BLaER1 (cell line): ENCODE measurements around the gene RPL29.

Experiments
- H3K27ac ChIP-seq: shearing (Covaris generic); formaldehyde crosslinking; 2 replicates; pipeline ENCODE4 v1.8.1; 2022
- H3K27me3 ChIP-seq: shearing (Covaris generic); formaldehyde crosslinking; 2 replicates; pipeline ENCODE4 v1.8.1; 2022
- H3K36me3 ChIP-seq: shearing (Covaris generic); formaldehyde crosslinking; 2 replicates; pipeline ENCODE4 v1.8.1; 2022
- H3K4me1 ChIP-seq: shearing (Covaris generic); formaldehyde crosslinking; 2 replicates; pipeline ENCODE4 v1.8.1; 2022
- H3K4me2 ChIP-seq: shearing (Covaris generic); formaldehyde crosslinking; 2 replicates; pipeline ENCODE4 v1.8.1; 2022
- H3K4me3 ChIP-seq: shearing (Covaris generic); formaldehyde crosslinking; 2 replicates; pipeline ENCODE4 v1.8.1; 2022
- H3K9ac ChIP-seq: shearing (Covaris generic); formaldehyde crosslinking; 2 replicates; pipeline ENCODE4 v1.8.1; 2022
- H3K9me3 ChIP-seq: shearing (Covaris generic); formaldehyde crosslinking; 2 replicates; pipeline ENCODE4 v1.8.1; 2022
- H4K20me1 ChIP-seq: shearing (Covaris generic); formaldehyde crosslinking; 2 replicates; pipeline ENCODE4 v1.8.1; 2022
- Cebpa-rat ChIP-seq: shearing (Covaris generic); IDR thresholded peaks from 2 replicates; pipeline ENCODE4 v1.8.1; 2022

Gene RPL29

GRCh38 chr3:52012699-52013098 lies 17.0 kb upstream of the RPL29 start:
- H3K9me3 ChIP-seq: no peaks in the 10 kb centered on the region
- H3K27me3 ChIP-seq: no peaks in the 10 kb centered on the region
- no peak overlapping the region for H3K4me3 ChIP-seq
- no peak overlapping the region for H3K9ac ChIP-seq
- no peaks in the 10 kb centered on the region for H3K36me3 ChIP-seq
- H3K27ac ChIP-seq: no peak overlapping the region
- no peaks in the 10 kb centered on the region for H4K20me1 ChIP-seq
- H3K4me2 ChIP-seq: 0 out of 2 replicates have a peak overlapping the region, but pooled peaks have one; percentile 11
- TF ChIP-seq Cebpa-rat: no peak
- peaks cover 51% of the 10 kb centered on the region for H3K4me1 ChIP-seq

GRCh38 chr3:52010431-52010830 lies 14.7 kb upstream of the RPL29 start:
- no peak overlapping the region for H3K4me2 ChIP-seq
- H3K4me3 ChIP-seq: no peak overlapping the region
- no peak overlapping the region for H3K9ac ChIP-seq
- H3K36me3 ChIP-seq: no peaks in the 10 kb centered on the region
- no peaks in the 10 kb centered on the region for H3K9me3 ChIP-seq
- no peak for TF ChIP-seq Cebpa-rat
- H3K4me1 ChIP-seq: peaks cover 43% of the 10 kb centered on the region
- H3K27me3 ChIP-seq: no peaks in the 10 kb centered on the region
- no peaks in the 10 kb centered on the region for H4K20me1 ChIP-seq
- no peak overlapping the region for H3K27ac ChIP-seq

- H4K20me1 ChIP-seq: no peaks in the 10 kb centered on the region
- H3K9me3 ChIP-seq: no peaks in the 10 kb centered on the region
- no peak overlapping the region for H3K9ac ChIP-seq
- no peak overlapping the region for H3K4me3 ChIP-seq
- H3K27ac ChIP-seq: no peak overlapping the region
- H3K4me2 ChIP-seq: no peak overlapping the region
- TF ChIP-seq Cebpa-rat: no peak
- no peaks in the 10 kb centered on the region for H3K27me3 ChIP-seq
- no peaks in the 10 kb centered on the region for H3K36me3 ChIP-seq
- peaks cover 35% of the 10 kb centered on the region for H3K4me1 ChIP-seq
These were observed 11.6 kb upstream of the RPL29 start for GRCh38 chr3:52007291-52007690.

- H3K27me3 ChIP-seq: no peaks in the 10 kb centered on the region
- no peaks in the 10 kb centered on the region for H3K36me3 ChIP-seq
These were observed 11.1 kb upstream of the RPL29 start for GRCh38 chr3:52006820-52007133.

GRCh38 chr3:52006017-52006819 lies 10.5 kb upstream of the RPL29 start:
- peak overlapping the region; percentile 76 for H3K4me2 ChIP-seq
- no peak overlapping the region for H3K4me3 ChIP-seq
- no peaks in the 10 kb centered on the region for H4K20me1 ChIP-seq
- H3K36me3 ChIP-seq: no peaks in the 10 kb centered on the region
- 0 out of 2 replicates have a peak overlapping the region, but pooled peaks have one; percentile 64 for H3K27ac ChIP-seq
- no peak for TF ChIP-seq Cebpa-rat
- peak overlapping the region; percentile 48 for H3K9ac ChIP-seq
- H3K4me1 ChIP-seq: peaks cover 46% of the 10 kb centered on the region
- H3K9me3 ChIP-seq: no peaks in the 10 kb centered on the region
- H3K27me3 ChIP-seq: no peaks in the 10 kb centered on the region

More at GRCh38 chr3:52006820-52007133, 11.1 kb upstream of the RPL29 start:
- Histone ChIP-seq H3K27ac (no peak overlapping the region), H3K9me3 (no peaks in the 10 kb centered on the region), H3K4me1 (peaks cover 40% of the 10 kb centered on the region), H3K9ac (no peak overlapping the region), H4K20me1 (no peaks in the 10 kb centered on the region), H3K4me3 (no peak overlapping the region), H3K4me2 (peak overlapping the region; percentile 76)
- no peak for TF ChIP-seq Cebpa-rat

- H3K36me3 ChIP-seq: no peaks in the 10 kb centered on the region
- peak overlapping the region; percentile 76 for H3K4me2 ChIP-seq
- no peak for TF ChIP-seq Cebpa-rat
- no peak overlapping the region for H3K4me3 ChIP-seq
- no peaks in the 10 kb centered on the region for H4K20me1 ChIP-seq
- H3K27ac ChIP-seq: peak overlapping the region; percentile 64
- no peaks in the 10 kb centered on the region for H3K9me3 ChIP-seq
- peaks cover 48% of the 10 kb centered on the region for H3K4me1 ChIP-seq
- H3K9ac ChIP-seq: peak overlapping the region; percentile 48
- no peaks in the 10 kb centered on the region for H3K27me3 ChIP-seq
These were observed 9.9 kb upstream of the RPL29 start for GRCh38 chr3:52005571-52005986.

- Histone ChIP-seq H3K9me3 (no peaks in the 10 kb centered on the region), H3K4me3 (no peak overlapping the region), H3K27me3 (no peaks in the 10 kb centered on the region), H3K27ac (peak overlapping the region; percentile 64), H3K4me2 (peak overlapping the region; percentile 76), H3K4me1 (peaks cover 54% of the 10 kb centered on the region), H3K36me3 (no peaks in the 10 kb centered on the region), H3K9ac (peak overlapping the region; percentile 48), H4K20me1 (no peaks in the 10 kb centered on the region)
- TF ChIP-seq Cebpa-rat: no peak
These were observed 9.3 kb upstream of the RPL29 start for GRCh38 chr3:52004906-52005395.

- no peak for TF ChIP-seq Cebpa-rat
These were observed 8.6 kb upstream of the RPL29 start for GRCh38 chr3:52004163-52004787.

GRCh38 chr3:52002748-52003147 lies 7.1 kb upstream of the RPL29 start:
- Histone ChIP-seq H3K9me3 (no peaks in the 10 kb centered on the region), H3K9ac (peak overlapping the region; percentile 4; the same call in 1 of the 2 replicates), H4K20me1 (no peaks in the 10 kb centered on the region), H3K4me1 (peaks cover 55% of the 10 kb centered on the region), H3K4me2 (no peak overlapping the region), H3K36me3 (no peaks in the 10 kb centered on the region), H3K27ac (no peak overlapping the region), H3K27me3 (no peaks in the 10 kb centered on the region), H3K4me3 (no peak overlapping the region)
- TF ChIP-seq Cebpa-rat: no peak

More at GRCh38 chr3:52004163-52004787, 8.6 kb upstream of the RPL29 start:
- no peaks in the 10 kb centered on the region for H4K20me1 ChIP-seq
- H3K9me3 ChIP-seq: no peaks in the 10 kb centered on the region
- H3K27ac ChIP-seq: no peak overlapping the region
- no peak overlapping the region for H3K4me3 ChIP-seq
- H3K4me2 ChIP-seq: peak overlapping the region; percentile 76
- peak overlapping the region; percentile 48; the same call in 1 of the 2 replicates for H3K9ac ChIP-seq
- no peaks in the 10 kb centered on the region for H3K36me3 ChIP-seq
- no peaks in the 10 kb centered on the region for H3K27me3 ChIP-seq
- H3K4me1 ChIP-seq: peaks cover 55% of the 10 kb centered on the region

- Histone ChIP-seq H3K9ac (0 out of 2 replicates have a peak overlapping the region, but pooled peaks have one; percentile 4), H3K4me2 (peak overlapping the region; percentile 67), H3K9me3 (no peaks in the 10 kb centered on the region), H3K4me1 (peaks cover 51% of the 10 kb centered on the region), H3K27me3 (no peaks in the 10 kb centered on the region), H3K27ac (no peak overlapping the region), H4K20me1 (no peaks in the 10 kb centered on the region), H3K36me3 (no peaks in the 10 kb centered on the region), H3K4me3 (no peak overlapping the region)
- TF ChIP-seq Cebpa-rat: no peak
These were observed 5.8 kb upstream of the RPL29 start for GRCh38 chr3:52001443-52001974.
